ENCODE measurements around the gene ANKRD16.
"Not testable (repeated sequence)": the region's sequence is repeated elsewhere in the genome, so short reads cannot be mapped to it uniquely, and the experiment has no call there.

Gene ANKRD16

GRCh38 chr10:5903563-5903962 is 13.9 kb upstream of the ANKRD16 start:
- no peak for DNase-seq (ENCODE audit: low read depth in 2 of 2)

- DNase-seq (ENCODE audit: low read depth in 2 of 2): no peak
Observed at GRCh38 chr10:5902511-5903274, 13.0 kb upstream of the ANKRD16 start.

- no peak for DNase-seq (ENCODE audit: low read depth in 2 of 2)
Observed at GRCh38 chr10:5900247-5900646, 10.6 kb upstream of the ANKRD16 start.

GRCh38 chr10:5898163-5898562 is 8.5 kb upstream of the ANKRD16 start:
- DNase-seq (ENCODE audit: low read depth in 2 of 2): no peak

- no peak for DNase-seq (ENCODE audit: low read depth in 2 of 2)
Observed at GRCh38 chr10:5897504-5897903, 7.8 kb upstream of the ANKRD16 start.

GRCh38 chr10:5897053-5897340 is 7.3 kb upstream of the ANKRD16 start:
- no peak for DNase-seq (ENCODE audit: low read depth in 2 of 2)

GRCh38 chr10:5896208-5897052 is 6.7 kb upstream of the ANKRD16 start:
- DNase-seq (ENCODE audit: low read depth in 2 of 2): no peak

- DNase-seq (ENCODE audit: low read depth in 2 of 2): no peak
Observed at GRCh38 chr10:5895804-5896203, 6.1 kb upstream of the ANKRD16 start.

- no peak for DNase-seq (ENCODE audit: low read depth in 2 of 2)
Observed at GRCh38 chr10:5895365-5895764, 5.7 kb upstream of the ANKRD16 start.

GRCh38 chr10:5894873-5895272 is 5.2 kb upstream of the ANKRD16 start:
- DNase-seq (ENCODE audit: low read depth in 2 of 2): no peak

GRCh38 chr10:5894403-5894802 is 4.7 kb upstream of the ANKRD16 start:
- no peak for DNase-seq (ENCODE audit: low read depth in 2 of 2)

GRCh38 chr10:5893321-5893720 is 3.6 kb upstream of the ANKRD16 start:
- no peak for DNase-seq (ENCODE audit: low read depth in 2 of 2)

- no peak for DNase-seq (ENCODE audit: low read depth in 2 of 2)
Observed at GRCh38 chr10:5892007-5892406, 2.3 kb upstream of the ANKRD16 start.

- DNase-seq (ENCODE audit: low read depth in 2 of 2): no peak
Observed at GRCh38 chr10:5891009-5891408, 1.3 kb upstream of the ANKRD16 start.

- peak in 1 of 2 donors; percentile 11 for DNase-seq (ENCODE audit: low read depth in 2 of 2)
Observed at GRCh38 chr10:5890452-5890915, 791 bp upstream of the ANKRD16 start.

- DNase-seq (ENCODE audit: low read depth in 2 of 2): peak; percentile 22 to 24
Observed at GRCh38 chr10:5888843-5889623, 660 bp downstream of the ANKRD16 start.

- no peak for DNase-seq (ENCODE audit: low read depth in 2 of 2)
Observed at GRCh38 chr10:5888351-5888750, 1.3 kb downstream of the ANKRD16 start.

GRCh38 chr10:5887641-5888040 is 2.1 kb downstream of the ANKRD16 start:
- DNase-seq (ENCODE audit: low read depth in 2 of 2): no peak

GRCh38 chr10:5887029-5887428 is 2.7 kb downstream of the ANKRD16 start:
- no peak for DNase-seq (ENCODE audit: low read depth in 2 of 2)

- no peak for DNase-seq (ENCODE audit: low read depth in 2 of 2)
Observed at GRCh38 chr10:5885619-5886018, 4.1 kb downstream of the ANKRD16 start.

- DNase-seq (ENCODE audit: low read depth in 2 of 2): no peak
Observed at GRCh38 chr10:5882961-5883360, 6.7 kb downstream of the ANKRD16 start.

- not testable (repeated sequence) for DNase-seq (ENCODE audit: low read depth in 2 of 2)
Observed at GRCh38 chr10:5877041-5877440, 12.7 kb downstream of the ANKRD16 start.

Data from stimulated activated CD4-positive, alpha-beta T cell treated with anti-CD3 and anti-CD28 coated beads, Interleukin-15, amount 100 ng/mL, for 48 hours (primary cell).